Right ventricle myocardium inferior (tissue), 1 donor: Measurements from ENCODE around the gene PRKAR1A. TPM values are rescaled to one million over a fixed set of nuclear protein-coding genes. Genes with fewer than 3 reads are reported as not detected.
"Not testable (repeated sequence)": the region's sequence is repeated elsewhere in the genome, so short reads cannot be mapped to it uniquely, and the experiment has no call there.

Source experiments
- ATAC-seq: fragments of 200-7000 bp; cut with Tn5 transposase; one replicate; pipeline ENCODE4 v1.9.1; 2020; ENCODE audit warnings: mild to moderate bottlenecking, moderate library complexity
- DNase-seq: peaks from one replicate; pipeline ENCODE4 v3.0.0; 2021; ENCODE audit errors: missing footprints
- intact Hi-C: fragments of 100-400 bp; cut with DNase I; formaldehyde crosslinking; loops from one replicate; pipeline ENCODE4 v1.11.0; 2022
- long read RNA-seq: library from polyadenylated mRNA; unstranded; transcript quantifications from one replicate; pipeline ENCODE4 v2.0.0, GENCODE V29; 2021
- total RNA-seq: library from RNA; stranded (reverse); fragmentation: NEBNext Ultra II Directional; extraction: Animal tissue kit (Norgen Biotek cat#: 25700); gene quantifications from one replicate; pipeline ENCODE4 v1.2.1, GENCODE V29; 2021
- donor health status: DM: no; HTN: yes; CAD: no; lungs with severe emphysema.

Gene PRKAR1A
- total RNA-seq = 584 TPM
- long read RNA-seq, full-length matches to known transcripts = 337 of 391 reads
- long read RNA-seq, partial matches to known transcripts = 24 of 391 reads
- long read RNA-seq, other reads (novel, unspliced or antisense) = 30 of 391 reads

- peak; percentile 93 for ATAC-seq
- DNase-seq = peak; percentile 97
- intact Hi-C loops = loop anchor here (2.0 kb wide), 2 partner anchors 38 to 46 kb away; no protein-coding TSS in a partner anchor
Observed at GRCh38 chr17:68512247-68512959, at the start of gene PRKAR1A. TSS of gene PRKAR1A (plus strand) at chr17:68512430. CDS start at chr17:68515400, 2,970 bp downstream.

GRCh38 chr17:68463211-68464019 is 48.8 kb upstream of the PRKAR1A start:
- intact Hi-C loops = loop anchor here (2.0 to 5.0 kb wide), 5 partner anchors 31 to 294 kb away; partner anchors contain the start of gene AMZ2
- no peak for ATAC-seq
- no peak for DNase-seq

GRCh38 chr17:68468334-68468733 is 43.9 kb upstream of the PRKAR1A start:
- DNase-seq (no peak), ATAC-seq (peak; percentile 84)
- intact Hi-C loops = loop anchor here (5.0 kb wide), 1 partner anchor 144 kb away; no protein-coding TSS in a partner anchor

- ATAC-seq (no peak), DNase-seq (no peak)
- intact Hi-C loops = loop anchor here (5.0 kb wide), 1 partner anchor 144 kb away; no protein-coding TSS in a partner anchor
Observed at GRCh38 chr17:68468788-68469187, 43.4 kb upstream of the PRKAR1A start.

- ATAC-seq = no peak
- intact Hi-C loops = no loop called here
- DNase-seq = no peak
Observed at GRCh38 chr17:68470961-68471360, 41.3 kb upstream of the PRKAR1A start.

- intact Hi-C loops = no loop called here
- DNase-seq (no peak), ATAC-seq (no peak)
Observed at GRCh38 chr17:68480885-68481284, 31.3 kb upstream of the PRKAR1A start.

GRCh38 chr17:68482576-68483041 is 29.6 kb upstream of the PRKAR1A start:
- ATAC-seq (no peak), DNase-seq (no peak)
- intact Hi-C loops = no loop called here

- no peak for DNase-seq
- no peak for ATAC-seq
- intact Hi-C loops = no loop called here
Observed at GRCh38 chr17:68484458-68484857, 27.8 kb upstream of the PRKAR1A start.

- intact Hi-C loops = no loop called here
- DNase-seq = no peak
Observed at GRCh38 chr17:68489919-68490318, 22.3 kb upstream of the PRKAR1A start.

GRCh38 chr17:68491381-68492231 is 20.6 kb upstream of the PRKAR1A start:
- no peak for DNase-seq
- peak; percentile 53 for ATAC-seq
- intact Hi-C loops = no loop called here

More at GRCh38 chr17:68489919-68490318, 22.3 kb upstream of the PRKAR1A start:
- ATAC-seq = peak; percentile 35

- DNase-seq, intact Hi-C loops, ATAC-seq: not testable (repeated sequence)
Observed at GRCh38 chr17:68492394-68493054, 19.7 kb upstream of the PRKAR1A start.

- ATAC-seq = no peak
- no peak for DNase-seq
- intact Hi-C loops = no loop called here
Observed at GRCh38 chr17:68495081-68495480, 17.1 kb upstream of the PRKAR1A start.

- no peak for DNase-seq
- intact Hi-C loops = no loop called here
- ATAC-seq = no peak
Observed at GRCh38 chr17:68497885-68498319, 14.3 kb upstream of the PRKAR1A start.

GRCh38 chr17:68498479-68499326 is 13.5 kb upstream of the PRKAR1A start:
- DNase-seq = peak; percentile 70
- peak; percentile 75 for ATAC-seq
- intact Hi-C loops = no loop called here

GRCh38 chr17:68499587-68499986 is 12.6 kb upstream of the PRKAR1A start:
- no peak for ATAC-seq
- no peak for DNase-seq
- intact Hi-C loops = no loop called here

- intact Hi-C loops = no loop called here
- no peak for DNase-seq
- no peak for ATAC-seq
Observed at GRCh38 chr17:68501074-68501473, 11.2 kb upstream of the PRKAR1A start.

GRCh38 chr17:68505951-68506350 is 6.3 kb upstream of the PRKAR1A start:
- DNase-seq (no peak), ATAC-seq (no peak)
- intact Hi-C loops = no loop called here
